K562 (cell line): ENCODE results near the gene PRSS22. TPM values are rescaled to one million over a fixed set of nuclear protein-coding genes. Genes with fewer than 3 reads are reported as not detected.

ENCODE experiments used
- ATAC-seq: fragments of 200-7000 bp; cut with Tn5 transposase; 3 replicates; pipeline ENCODE4 v1.9.1; 2020; ENCODE audit warnings: moderate library complexity
- BruUV-seq: library from RNA; stranded (reverse); fragments of 400-500 nt; replicated peaks from 2 replicates; lab custom pipeline; 2021; lab: Mats Ljungman, UMichigan
- CTCF ChIA-PET: fragments of 300-600 bp; formaldehyde crosslinking; extraction: SDS; loops from one replicate; lab custom pipeline; 2021; ENCODE audit warnings: low intra/inter-chr PET ratio; lab: Yijun Ruan, JAX
- POLR2A ChIA-PET: fragments of 300-600, 350-650 bp; sonication (Branson Sonifier 250); formaldehyde crosslinking; extraction: SDS; loops from one replicate; lab custom pipeline; 2021; ENCODE audit warnings: antibody characterized with exemption, inconsistent platforms; lab: Yijun Ruan, JAX
- DNase-seq, 4 experiments: peaks; one replicate each; pipeline versions ENCODE4 v3.0.0 to v3.0.0-alpha.2; 2011 to 2018; ENCODE audit warnings: low spot score in 3 of 4, mixed read lengths in 3 of 4; ENCODE audit errors: extremely low read depth in 1 of 4
- FAIRE-seq: peaks from 2 replicates; lab custom pipeline; 2011; peaks lifted over from hg19 to GRCh38; lab: Jason Lieb, UNC
- H2AFZ ChIP-seq: 2 replicates; pipeline ENCODE4 v1.6.0; 2011; ENCODE audit warnings: low read depth, low read length, control low read depth, inconsistent platforms
- H3K27ac ChIP-seq: fragments of 200-600 bp; 3 replicates; pipeline ENCODE4 v1.8.0; 2011; ENCODE audit warnings: low read depth, mild to moderate bottlenecking, control low read depth, inconsistent platforms, low read length, moderate library complexity, mixed read lengths; ENCODE audit errors: extremely low read depth
- H3K27me3 ChIP-seq, 2 experiments: fragments of 300-600 bp in 1 of 2; 2 replicates in 1 of 2; 3 replicates in 1 of 2; pipeline versions ENCODE4 v1.6.0 to v1.8.0; 2011; ENCODE audit warnings: inconsistent platforms in 2 of 2, low read length in 2 of 2, mild to moderate bottlenecking in 1 of 2, mixed read lengths in 1 of 2, moderate library complexity in 1 of 2; ENCODE audit not compliant: control insufficient read depth in 2 of 2, insufficient read depth in 2 of 2
- H3K36me3 ChIP-seq: fragments of 300-600 bp; 3 replicates; pipeline ENCODE4 v1.8.0; 2011; ENCODE audit warnings: mild to moderate bottlenecking, low read length, inconsistent platforms; ENCODE audit not compliant: control insufficient read depth, insufficient read depth
- H3K4me1 ChIP-seq, 2 experiments: fragments of 200-600 bp in 1 of 2; replicated peaks in 1 of 2; 2 replicates in 1 of 2; 3 replicates in 1 of 2; pipeline versions ENCODE4 v1.5.1 to v1.8.0; 2011; ENCODE audit warnings: inconsistent platforms in 2 of 2, low read length in 2 of 2, mild to moderate bottlenecking in 1 of 2, mixed read lengths in 1 of 2, moderate library complexity in 1 of 2; ENCODE audit not compliant: control insufficient read depth in 2 of 2, insufficient read depth in 2 of 2
- H3K4me2 ChIP-seq: 2 replicates; pipeline ENCODE4 v1.6.1; 2011; ENCODE audit warnings: low read length, control low read depth, inconsistent platforms, mixed read lengths; ENCODE audit not compliant: insufficient read depth
- H3K4me3 ChIP-seq: fragments of 200-600 bp; sonication (generic), shearing (Covaris generic); 2 replicates; pipeline ENCODE4 v1.5.1; 2016; ENCODE audit warnings: control low read depth, inconsistent platforms
- H3K79me2 ChIP-seq: fragments of 200-600 bp; 3 replicates; pipeline ENCODE4 v1.8.0; 2011; ENCODE audit warnings: low read length, inconsistent platforms; ENCODE audit not compliant: control insufficient read depth, insufficient read depth
- H3K9ac ChIP-seq, 2 experiments: 2 replicates each; pipeline versions ENCODE4 v1.6.0 to v1.6.1; 2011; ENCODE audit warnings: low read depth in 2 of 2, low read length in 2 of 2, control low read depth in 1 of 2, inconsistent platforms in 1 of 2, mild to moderate bottlenecking in 1 of 2, mixed read lengths in 1 of 2; ENCODE audit not compliant: insufficient read depth in 1 of 2
- H3K9me1 ChIP-seq: one replicate; pipeline ENCODE4 v1.6.0; 2011; ENCODE audit warnings: inconsistent platforms, mild to moderate bottlenecking, low read length, moderate library complexity; ENCODE audit not compliant: control insufficient read depth, insufficient read depth
- H3K9me3 ChIP-seq: replicated peaks from 2 replicates; pipeline ENCODE4 v1.5.1; 2011; ENCODE audit warnings: low read depth, low read length, inconsistent platforms; ENCODE audit not compliant: control insufficient read depth, insufficient read depth
- H4K20me1 ChIP-seq: replicated peaks from 2 replicates; pipeline ENCODE4 v1.6.1; 2011; ENCODE audit warnings: low read length, inconsistent platforms, mixed read lengths; ENCODE audit not compliant: control insufficient read depth, insufficient read depth
- CREBBP ChIP-seq: IDR thresholded peaks from one replicate; pipeline ENCODE4 v1.6.1; 2012; ENCODE audit warnings: low read depth, mild to moderate bottlenecking, control low read depth, inconsistent platforms, low read length
- FIP1L1 ChIP-seq: fragments of 200-400 bp; formaldehyde crosslinking; IDR thresholded peaks from 2 replicates; pipeline ENCODE4 v1.6.1; 2018; ENCODE audit warnings: mild to moderate bottlenecking, low read depth, low read length; ENCODE audit not compliant: poor library complexity, severe bottlenecking
- NFE2 ChIP-seq: IDR thresholded peaks from 2 replicates; pipeline ENCODE4 v1.6.1; 2014; ENCODE audit warnings: antibody characterized with exemption, low read depth
- RFX1 ChIP-seq: fragments of 450-650 bp; IDR thresholded peaks from 2 replicates; pipeline ENCODE4 v1.6.1; 2016; ENCODE audit warnings: mild to moderate bottlenecking, moderate library complexity
- SMARCE1 ChIP-seq: fragments of 450-650 bp; IDR thresholded peaks from 2 replicates; pipeline ENCODE4 v1.7.1; 2016; ENCODE audit warnings: mild to moderate bottlenecking
- SPI1 ChIP-seq: IDR thresholded peaks from 2 replicates; pipeline ENCODE4 v1.6.1; 2011; ENCODE audit warnings: low read depth, low read length, control low read depth, borderline replicate concordance
- STAT5B ChIP-seq: fragments of 250-450 bp; sonication (Bioruptor Pico); IDR thresholded peaks from 2 replicates; pipeline ENCODE4 v1.8.0; 2021; ENCODE audit warnings: mild to moderate bottlenecking, inconsistent platforms
- ZNF507 ChIP-seq: conservative IDR thresholded peaks from 2 replicates; pipeline ENCODE4 v1.6.1; 2017; ENCODE audit warnings: missing genetic modification characterization, missing compliant biosample characterization
- WGBS: fragments of 100-300 bp; shearing (Covaris generic); methylation state at CpG from one replicate; pipeline ENCODE4 v1.1.6; 2016; ENCODE audit warnings: low coverage, mixed read lengths; ENCODE audit not compliant: insufficient coverage; ENCODE audit errors: missing lambda C conversion rate; 5-methylcytosine and 5-hydroxymethylcytosine counted together
- in situ Hi-C: fragments of 300-500 bp; cut with MboI; formaldehyde crosslinking; loops from 4 replicates; pipeline ENCODE4 v1.15.0; 2018; ENCODE audit warnings: inconsistent platforms, mixed read lengths
- intact Hi-C: fragments of 100-400 bp; cut with micrococcal nuclease; formaldehyde crosslinking; loops from 2 replicates; pipeline ENCODE4 v1.14.2; 2022
- polyA plus RNA-seq, 8 experiments: library from polyadenylated mRNA; depleted of rRNA in 4 of 8; stranded (reverse) in 5 of 8; unstranded in 3 of 8; fragments of >200 nt; fragmentation: Nextera tagmentation in 2 of 8; fragmentation: Illumina TruSeq in 1 of 8; extraction: Ambion mirVana in 2 of 8; extraction: Trizol in 1 of 8; gene quantifications; 2 replicates each; pipeline versions ENCODE4 v1.2.1 to v1.2.3, GENCODE V29; 2011 to 2014; ENCODE audit warnings: inconsistent platforms in 1 of 8, missing spikeins in 1 of 8
- total RNA-seq, 7 experiments: library from RNA; depleted of rRNA in 6 of 7; stranded (reverse); fragments of >200 nt in 6 of 7; fragmentation: Illumina TruSeq in 2 of 7; extraction: Trizol in 2 of 7; gene quantifications; 2 replicates each; pipeline versions ENCODE4 v1.2.1 to v1.2.3, GENCODE V29; 2011 to 2021; ENCODE audit warnings: low replicate concordance in 1 of 7

The PRSS22 gene
- total and polyA plus RNA-seq, 9 of the 15 experiments (the other 6 are each of a cell fraction or from before 2014, with no cell fraction given) = 0.13 to 0.42 TPM; not detected in 7

DNA sequence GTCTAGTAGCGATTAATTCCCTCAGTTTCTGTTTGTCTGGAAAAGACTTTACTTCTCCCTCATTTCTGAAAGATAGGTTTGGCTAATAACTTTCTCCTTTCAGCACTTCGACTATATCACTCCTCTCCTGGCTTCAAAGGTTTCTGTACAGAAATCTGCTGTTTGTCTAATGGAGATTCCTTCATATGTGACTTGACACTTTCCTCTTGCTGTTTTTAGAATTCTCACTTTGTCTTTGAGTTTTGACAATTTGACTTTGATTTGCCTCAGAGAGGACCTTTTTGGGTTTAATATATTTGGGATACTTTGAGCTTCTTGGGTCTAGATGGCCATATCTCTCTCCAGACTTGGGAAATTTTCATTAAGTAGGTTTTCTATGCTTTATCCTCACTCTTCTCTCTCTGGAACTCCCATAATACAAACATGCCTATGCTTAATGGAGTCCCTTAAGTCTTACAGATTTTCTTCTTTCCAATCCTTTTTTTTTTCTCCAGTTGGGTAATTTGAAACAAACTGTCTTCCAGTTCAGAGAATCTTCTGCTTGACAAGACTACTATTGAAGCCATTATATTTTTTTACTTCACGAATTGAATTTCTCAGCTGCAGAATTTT is 48.7 kb downstream of the PRSS22 start:
- no peak for FAIRE-seq
- no peaks in the 10 kb centered on the region for H3K36me3 ChIP-seq
- POLR2A ChIA-PET = interaction anchor here (0.7 kb wide), 1 partner anchor 214 kb away, joined by 3 read pairs; no protein-coding TSS in a partner anchor

DNA sequence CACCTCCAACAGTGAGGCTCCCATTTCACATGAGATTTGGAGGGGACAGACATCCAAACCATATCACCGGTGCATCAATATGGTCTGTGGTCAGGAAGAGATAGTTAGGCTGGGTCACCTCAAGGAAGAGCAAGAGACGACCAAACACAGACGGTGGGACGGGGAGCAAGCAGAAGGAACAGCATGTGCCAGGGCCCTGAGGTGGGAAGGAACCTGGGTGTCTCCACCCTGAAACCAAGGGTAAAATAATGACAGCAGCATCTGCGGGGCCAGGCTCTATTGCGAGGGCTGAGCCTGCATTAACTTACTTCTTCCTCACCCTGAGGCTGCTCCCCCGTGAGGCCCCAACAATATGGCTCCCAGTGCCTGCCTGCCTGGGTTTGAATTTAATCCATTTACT is 49.8 kb downstream of the PRSS22 start:
- Histone ChIP-seq H3K36me3 (no peaks in the 10 kb centered on the region), H3K9me1 (no peaks in the 10 kb centered on the region), H3K4me2 (no peak overlapping the region), H3K9me3 (peaks cover 4% of the 10 kb centered on the region; the same call in 1 of the 2 replicates), H3K4me1 (peaks cover 9 to 12% of the 10 kb centered on the region in 2 experiments; a peak in 4 of 5 replicates), H2AFZ (no peak overlapping the region), H4K20me1 (no peaks in the 10 kb centered on the region), H3K4me3 (no peak overlapping the region), H3K27ac (no peak overlapping the region), H3K27me3 (peaks cover 4 to 53% of the 10 kb centered on the region in 2 experiments; a peak in 4 of 5 replicates), H3K79me2 (no peaks in the 10 kb centered on the region), H3K9ac (no peak overlapping the region)
- no TSS peak for BruUV-seq
- FAIRE-seq = no peak
- POLR2A ChIA-PET = interaction anchor here (0.6 to 0.7 kb wide), 2 partner anchors 215 to 1046 kb away, joined by 3 read pairs; no protein-coding TSS in a partner anchor
- CTCF ChIA-PET = no interaction called here
- 3% methylated on average over 7 of the region's 7 CpGs for WGBS
- ATAC-seq = no peak
- in situ Hi-C loops = no loop called here
- intact Hi-C loops = no loop called here
- no peak for DNase-seq
- TF ChIP-seq ZNF507 (tag) (0 out of 2 replicates have a peak, but pooled peaks have one; percentile 13), CREBBP (no peak)
- TF ChIP-seq, all 486 proteins: peak for 1

More for the DNA sequence above, 48.7 kb downstream of the PRSS22 start:
- ATAC-seq = no peak
- no peak overlapping the region for H3K4me3 ChIP-seq
- peaks cover under 1% of the 10 kb centered on the region; the same call in 1 of the 2 replicates for H3K9me3 ChIP-seq
- H3K27me3 ChIP-seq = peaks cover 4 to 49% of the 10 kb centered on the region in 2 experiments; a peak in 4 of 5 replicates
- H3K27ac ChIP-seq = no peak overlapping the region
- CTCF ChIA-PET = no interaction called here
- TF ChIP-seq SMARCE1 = no peak
- no peak for TF ChIP-seq FIP1L1
- no peak for TF ChIP-seq NFE2
- TF ChIP-seq SPI1 = no peak
- TF ChIP-seq RFX1 = no peak
- no peak for TF ChIP-seq STAT5B
- WGBS = 5% methylated on average over 3 of the region's 3 CpGs
- no peak overlapping the region for H3K9ac ChIP-seq
- intact Hi-C loops = no loop called here
- no peaks in the 10 kb centered on the region for H3K79me2 ChIP-seq
- no peak for DNase-seq
- BruUV-seq = no TSS peak
- H3K4me2 ChIP-seq = no peak overlapping the region
- peaks cover 9 to 12% of the 10 kb centered on the region in 2 experiments; a peak in 4 of 5 replicates for H3K4me1 ChIP-seq
- no peaks in the 10 kb centered on the region for H3K9me1 ChIP-seq
- no peaks in the 10 kb centered on the region for H4K20me1 ChIP-seq
- in situ Hi-C loops = no loop called here
- no peak overlapping the region for H2AFZ ChIP-seq
